Smooth muscle cell (in vitro differentiated cells): Measurements from ENCODE around the gene AADACL2. TPM values are rescaled to one million over a fixed set of nuclear protein-coding genes. Genes with fewer than 3 reads are reported as not detected.

Experiments used
- DNase-seq: peaks from one replicate; lab custom pipeline; 2025; ENCODE audit not compliant: unreplicated experiment; lab: John Stamatoyannopoulos, UW
- H2AFZ ChIP-seq: fragments of 200-600 bp; sonication (generic); 2 replicates; pipeline ENCODE4 v1.6.0; 2016; ENCODE audit warnings: antibody characterized with exemption, low read depth, mild to moderate bottlenecking
- H3F3A ChIP-seq: fragments of 200-600 bp; sonication (generic); 2 replicates; pipeline ENCODE4 v1.6.0; 2017; ENCODE audit warnings: antibody characterized with exemption, low read depth
- H3K27ac ChIP-seq: fragments of 200-600 bp; sonication (generic); 2 replicates; pipeline ENCODE4 v1.5.1; 2016; ENCODE audit warnings: low read depth, mild to moderate bottlenecking
- H3K27me3 ChIP-seq: fragments of 200-600 bp; sonication (generic); 2 replicates; pipeline ENCODE4 v1.6.1; 2016; ENCODE audit warnings: low read depth, mild to moderate bottlenecking
- H3K36me3 ChIP-seq: fragments of 200-600 bp; sonication (generic); 2 replicates; pipeline ENCODE4 v1.5.1; 2016; ENCODE audit warnings: low read depth
- H3K4me1 ChIP-seq: fragments of 200-600 bp; sonication (generic); 2 replicates; pipeline ENCODE4 v1.5.1; 2016; ENCODE audit warnings: low read depth
- H3K4me2 ChIP-seq: fragments of 200-600 bp; sonication (generic); 2 replicates; pipeline ENCODE4 v1.6.0; 2016; ENCODE audit warnings: mild to moderate bottlenecking
- H3K4me3 ChIP-seq: fragments of 200-600 bp; sonication (generic); 2 replicates; pipeline ENCODE4 v1.5.1; 2016; ENCODE audit warnings: mild to moderate bottlenecking
- H3K79me2 ChIP-seq: fragments of 200-600 bp; sonication (generic); 2 replicates; pipeline ENCODE4 v1.6.0; 2016; ENCODE audit warnings: low read depth, mild to moderate bottlenecking
- H3K9ac ChIP-seq: fragments of 200-600 bp; sonication (generic); 2 replicates; pipeline ENCODE4 v1.6.0; 2016; ENCODE audit warnings: low read depth
- H3K9me3 ChIP-seq: fragments of 200-600 bp; sonication (generic); replicated peaks from 2 replicates; pipeline ENCODE4 v1.5.1; 2016; ENCODE audit warnings: low read depth
- H4K20me1 ChIP-seq: fragments of 200-600 bp; sonication (generic); 2 replicates; pipeline ENCODE4 v1.6.0; 2016; ENCODE audit warnings: low read depth
- WGBS: methylation state at CpG from one replicate; pipeline ENCODE4 v1.1.7; 2016; ENCODE audit warnings: low lambda C conversion rate; 5-methylcytosine and 5-hydroxymethylcytosine counted together
- polyA plus RNA-seq: library from polyadenylated mRNA; unstranded; fragments of >200 nt; fragmentation: Nextera tagmentation; extraction: Ambion mirVana; gene quantifications from 2 replicates; pipeline ENCODE4 v1.2.1, GENCODE V29; 2016
- total RNA-seq: library from RNA; depleted of rRNA; stranded (reverse); fragments of >200 nt; gene quantifications from 2 replicates; pipeline ENCODE4 v1.2.3, GENCODE V29; 2014
- TF ChIP-seq, protein P1 (sequence below): fragments of 200-600 bp; sonication (generic); IDR thresholded peaks from 2 replicates; pipeline ENCODE4 v1.5.1; 2017; ENCODE audit warnings: borderline replicate concordance, mild to moderate bottlenecking, antibody characterized with exemption; ENCODE audit not compliant: insufficient read depth, poor library complexity, severe bottlenecking

AADACL2 gene
- total and polyA plus RNA-seq, 2 experiments from 2014 or later, result not detected

DNA sequence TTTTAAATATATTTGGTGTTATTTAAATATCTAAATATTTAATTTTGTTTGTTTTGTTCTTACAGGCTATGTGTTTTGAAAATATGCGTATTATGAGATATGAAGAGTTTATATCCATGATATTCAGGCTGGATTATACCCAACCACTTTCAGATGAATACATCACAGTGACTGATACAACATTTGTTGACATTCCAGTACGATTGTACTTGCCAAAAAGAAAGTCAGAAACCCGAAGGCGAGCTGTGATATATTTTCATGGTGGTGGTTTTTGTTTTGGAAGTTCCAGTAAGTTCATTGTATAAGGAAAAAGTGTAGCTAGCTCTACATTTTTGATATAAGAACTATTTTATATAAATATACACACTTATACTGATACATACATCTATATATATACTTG is 6.9 kb downstream of the AADACL2 start:
- DNase-seq, result no peak
- no peaks in the 10 kb centered on the region for H3F3A ChIP-seq
- H3K79me2 ChIP-seq, result no peaks in the 10 kb centered on the region
- WGBS, result 96% methylated on average over 4 of the region's 4 CpGs
- no peaks in the 10 kb centered on the region for H3K27me3 ChIP-seq
- H3K27ac ChIP-seq, result no peak overlapping the region
- no peak overlapping the region for H2AFZ ChIP-seq
- no peaks in the 10 kb centered on the region for H3K4me1 ChIP-seq
- H3K36me3 ChIP-seq, result no peaks in the 10 kb centered on the region
- TF ChIP-seq, protein P1, sequence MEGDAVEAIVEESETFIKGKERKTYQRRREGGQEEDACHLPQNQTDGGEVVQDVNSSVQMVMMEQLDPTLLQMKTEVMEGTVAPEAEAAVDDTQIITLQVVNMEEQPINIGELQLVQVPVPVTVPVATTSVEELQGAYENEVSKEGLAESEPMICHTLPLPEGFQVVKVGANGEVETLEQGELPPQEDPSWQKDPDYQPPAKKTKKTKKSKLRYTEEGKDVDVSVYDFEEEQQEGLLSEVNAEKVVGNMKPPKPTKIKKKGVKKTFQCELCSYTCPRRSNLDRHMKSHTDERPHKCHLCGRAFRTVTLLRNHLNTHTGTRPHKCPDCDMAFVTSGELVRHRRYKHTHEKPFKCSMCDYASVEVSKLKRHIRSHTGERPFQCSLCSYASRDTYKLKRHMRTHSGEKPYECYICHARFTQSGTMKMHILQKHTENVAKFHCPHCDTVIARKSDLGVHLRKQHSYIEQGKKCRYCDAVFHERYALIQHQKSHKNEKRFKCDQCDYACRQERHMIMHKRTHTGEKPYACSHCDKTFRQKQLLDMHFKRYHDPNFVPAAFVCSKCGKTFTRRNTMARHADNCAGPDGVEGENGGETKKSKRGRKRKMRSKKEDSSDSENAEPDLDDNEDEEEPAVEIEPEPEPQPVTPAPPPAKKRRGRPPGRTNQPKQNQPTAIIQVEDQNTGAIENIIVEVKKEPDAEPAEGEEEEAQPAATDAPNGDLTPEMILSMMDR, result no peak
- no peaks in the 10 kb centered on the region for H3K9me3 ChIP-seq
- no peak overlapping the region for H3K9ac ChIP-seq
- no peak overlapping the region for H3K4me3 ChIP-seq
- no peak overlapping the region for H3K4me2 ChIP-seq
- H4K20me1 ChIP-seq, result no peaks in the 10 kb centered on the region

DNA sequence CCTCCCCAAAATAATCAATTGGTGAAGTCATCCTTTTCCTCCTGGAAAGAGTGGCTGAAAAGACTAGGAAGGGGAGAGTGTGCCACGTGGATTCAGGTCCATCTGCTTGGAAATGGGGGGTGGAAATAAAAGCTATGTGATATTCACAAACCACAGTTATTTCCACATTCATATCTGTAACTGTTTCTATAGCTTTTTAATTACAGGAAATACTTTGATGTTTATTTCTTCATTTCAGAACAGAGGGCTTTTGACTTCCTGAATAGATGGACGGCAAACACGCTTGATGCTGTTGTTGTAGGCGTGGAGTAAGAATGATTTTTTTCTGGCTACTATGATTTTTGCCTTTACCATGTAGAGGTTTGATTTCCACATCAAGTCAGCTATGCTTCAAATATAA is 10.1 kb downstream of the AADACL2 start:
- no peak overlapping the region for H3K4me2 ChIP-seq
- no peaks in the 10 kb centered on the region for H3K4me1 ChIP-seq
- H3K4me3 ChIP-seq, result no peak overlapping the region
- TF ChIP-seq, protein P1, result no peak
- no peaks in the 10 kb centered on the region for H3K27me3 ChIP-seq
- no peak overlapping the region for H3K27ac ChIP-seq
- H3K9ac ChIP-seq, result no peak overlapping the region
- H3F3A ChIP-seq, result no peaks in the 10 kb centered on the region
- no peaks in the 10 kb centered on the region for H4K20me1 ChIP-seq
- H3K79me2 ChIP-seq, result no peaks in the 10 kb centered on the region
- DNase-seq, result no peak
- WGBS, result 89% methylated on average over 4 of the region's 4 CpGs
- H3K9me3 ChIP-seq, result no peaks in the 10 kb centered on the region
- peaks cover 2% of the 10 kb centered on the region for H3K36me3 ChIP-seq
- no peak overlapping the region for H2AFZ ChIP-seq

DNA sequence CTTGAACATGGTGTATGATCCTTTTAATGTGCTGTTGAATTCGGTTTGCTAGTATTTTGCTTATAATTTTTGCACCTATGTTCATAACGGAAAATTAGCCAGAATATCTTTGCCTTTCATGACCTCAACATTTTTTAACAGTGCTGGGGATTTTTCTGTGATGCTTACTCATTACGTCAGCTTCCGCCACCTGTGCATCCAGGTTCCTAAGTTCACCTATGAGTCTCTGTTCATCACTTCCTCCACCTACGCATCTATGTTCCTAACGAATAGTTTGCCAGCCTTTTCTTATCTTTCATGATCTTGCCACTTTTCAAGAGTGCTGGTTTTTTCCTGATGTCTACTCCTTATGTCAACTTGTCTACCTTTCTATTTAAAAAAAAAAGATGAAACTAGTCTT is 16.5 kb downstream of the AADACL2 start:
- Histone ChIP-seq H3K4me1 (no peaks in the 10 kb centered on the region), H3K9ac (no peak overlapping the region), H3K36me3 (peaks cover 2% of the 10 kb centered on the region), H3K79me2 (no peaks in the 10 kb centered on the region), H2AFZ (no peak overlapping the region), H3K27me3 (no peaks in the 10 kb centered on the region), H3K27ac (no peak overlapping the region), H3K4me2 (no peak overlapping the region), H3F3A (no peaks in the 10 kb centered on the region), H3K4me3 (no peak overlapping the region), H4K20me1 (no peaks in the 10 kb centered on the region), H3K9me3 (no peaks in the 10 kb centered on the region)
- 92% methylated on average over 6 of the region's 6 CpGs for WGBS
- TF ChIP-seq, protein P1, result no peak
- no peak for DNase-seq

DNA sequence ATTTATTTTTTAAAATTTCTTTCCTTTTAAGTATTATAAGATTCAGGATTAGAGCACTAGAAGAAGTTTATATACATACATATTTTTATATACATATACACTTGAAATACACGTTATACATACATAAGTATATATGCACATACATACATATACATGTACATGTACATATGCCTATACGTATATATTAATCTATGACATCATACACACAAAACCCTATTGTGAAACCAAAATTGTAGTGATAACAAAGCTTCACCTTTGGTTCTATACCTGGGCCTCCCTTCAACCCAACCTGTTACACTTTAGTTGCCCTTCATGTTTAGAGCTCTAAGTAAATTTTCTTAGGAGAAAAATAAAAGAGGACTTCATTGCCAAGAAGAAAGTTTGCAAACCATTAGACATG is 17.0 kb downstream of the AADACL2 start:
- no peaks in the 10 kb centered on the region for H3F3A ChIP-seq
- H3K27me3 ChIP-seq, result no peaks in the 10 kb centered on the region
- H3K36me3 ChIP-seq, result peaks cover 2% of the 10 kb centered on the region
- H3K4me3 ChIP-seq, result no peak overlapping the region
- no peak overlapping the region for H3K27ac ChIP-seq
- H3K9me3 ChIP-seq, result no peaks in the 10 kb centered on the region
- H3K79me2 ChIP-seq, result no peaks in the 10 kb centered on the region
- H4K20me1 ChIP-seq, result no peaks in the 10 kb centered on the region
- no peak overlapping the region for H3K4me2 ChIP-seq
- H3K4me1 ChIP-seq, result no peaks in the 10 kb centered on the region
- H2AFZ ChIP-seq, result no peak overlapping the region
- no peak for DNase-seq
- 86% methylated on average over 2 of the region's 2 CpGs for WGBS
- H3K9ac ChIP-seq, result no peak overlapping the region
- TF ChIP-seq, protein P1, result no peak
